NCI-H2171 treated with DMSO at 0.1 percent for 48 hours (cell line): ENCODE results near the gene PCDH7.

Experiments
- DNase-seq: peaks from one replicate; lab custom pipeline; 2025; lab: John Stamatoyannopoulos, UW

Gene PCDH7

DNA sequence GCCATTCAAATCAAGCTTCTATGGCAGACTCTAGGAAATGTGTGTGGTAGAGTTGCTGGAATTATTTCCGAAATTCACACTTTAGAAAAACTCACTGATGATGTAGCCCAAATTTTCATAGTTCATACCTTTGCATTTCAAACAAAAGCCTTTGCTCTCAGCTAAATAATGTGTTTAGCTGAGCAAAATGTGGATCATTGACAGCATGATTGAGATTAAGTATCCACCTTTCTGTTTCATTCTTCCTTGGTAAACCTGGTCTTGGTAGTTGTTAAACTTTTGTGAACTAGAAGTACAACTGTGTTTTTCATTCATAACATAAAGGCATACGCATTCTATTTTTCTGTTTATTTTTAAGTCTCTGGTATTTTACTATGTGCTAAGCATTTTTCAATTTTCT is 7.2 kb downstream of the PCDH7 start:
- no peak for DNase-seq

DNA sequence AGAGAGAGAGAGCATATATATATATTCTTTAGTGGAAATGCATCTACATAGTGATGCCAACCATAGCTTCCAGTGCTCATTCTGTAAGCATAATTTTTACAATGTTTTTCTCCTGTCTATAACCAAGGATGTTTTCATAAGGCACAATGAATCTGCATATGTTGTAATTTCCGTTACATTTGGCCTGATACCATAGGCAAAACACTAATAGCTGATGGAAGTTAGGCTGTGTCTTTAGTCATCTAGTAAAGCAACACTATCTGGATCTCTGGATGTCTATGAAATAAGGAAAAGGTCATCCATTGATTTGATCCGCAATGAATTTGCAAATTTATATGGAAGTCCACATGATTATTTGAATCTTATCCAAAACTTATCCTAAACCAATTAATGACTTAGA is 8.1 kb downstream of the PCDH7 start:
- DNase-seq, result no peak

DNA sequence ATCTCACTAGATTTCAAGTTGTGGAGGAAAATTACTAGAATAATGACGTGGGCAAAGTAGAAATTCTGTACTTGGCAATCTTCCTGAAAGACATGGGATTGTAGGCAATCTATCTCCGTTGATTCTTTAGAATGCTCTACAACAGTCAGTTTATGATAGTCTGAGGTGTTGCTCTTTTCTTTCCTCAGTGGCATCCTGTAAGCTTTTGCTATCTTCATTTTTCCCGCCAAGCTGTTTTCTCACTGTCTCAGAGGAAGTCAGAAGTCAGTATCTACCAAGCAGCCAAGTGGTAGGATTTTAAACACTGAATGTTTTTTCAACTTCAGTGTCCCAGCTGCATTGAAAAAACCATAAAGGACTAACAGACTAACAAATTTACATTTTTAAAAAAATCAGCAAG is 23.7 kb downstream of the PCDH7 start:
- DNase-seq, result no peak

DNA sequence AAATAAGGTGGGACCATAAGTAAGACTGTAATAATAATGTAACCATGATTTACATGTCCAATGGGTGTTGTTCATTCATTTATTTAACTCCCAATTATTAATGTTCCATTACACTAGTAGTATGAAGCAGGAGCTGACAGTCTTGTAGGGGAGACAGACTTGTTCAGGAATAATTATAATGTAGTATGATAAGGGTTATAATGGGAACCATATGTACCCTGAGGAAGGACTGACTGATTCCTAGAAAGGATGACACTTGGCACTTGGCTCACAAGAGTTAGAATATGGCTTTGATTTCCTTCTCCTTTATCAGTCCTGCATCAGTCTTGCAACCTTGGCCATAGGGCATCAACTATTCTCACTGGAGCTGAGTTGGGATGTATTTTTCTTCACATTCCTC is 24.2 kb downstream of the PCDH7 start:
- no peak for DNase-seq

DNA sequence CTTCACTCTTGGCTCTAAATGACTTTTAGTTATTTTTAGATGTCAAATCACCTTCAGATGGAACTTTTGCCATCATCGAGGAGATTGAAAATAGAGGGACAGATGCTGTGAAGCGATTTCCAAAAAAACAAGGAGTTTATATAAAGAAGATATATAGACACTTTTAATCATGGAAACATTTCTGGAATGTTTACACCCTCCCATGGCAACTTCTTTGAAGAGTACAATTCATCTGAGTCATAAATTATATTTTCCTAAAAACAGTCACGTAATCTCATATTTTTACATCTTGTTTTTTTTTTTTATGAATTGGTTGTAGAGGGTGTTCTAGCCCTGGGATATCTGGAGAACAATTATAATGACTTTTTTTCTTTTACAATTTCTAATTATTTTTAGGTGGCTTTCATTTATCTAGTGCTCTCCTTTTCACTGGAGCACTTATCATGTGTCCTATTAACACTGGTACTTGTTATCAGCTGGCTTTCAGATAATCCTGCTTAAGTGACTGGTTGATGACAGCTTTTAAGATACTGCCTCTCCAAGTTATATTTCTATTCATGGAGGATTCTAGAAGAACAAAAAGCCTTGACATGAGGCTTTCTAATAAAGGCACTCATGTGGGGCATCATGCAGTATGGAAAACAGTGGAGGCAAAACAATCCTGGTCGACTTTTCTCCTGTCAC is 24.9 kb downstream of the PCDH7 start:
- DNase-seq, result no peak

DNA sequence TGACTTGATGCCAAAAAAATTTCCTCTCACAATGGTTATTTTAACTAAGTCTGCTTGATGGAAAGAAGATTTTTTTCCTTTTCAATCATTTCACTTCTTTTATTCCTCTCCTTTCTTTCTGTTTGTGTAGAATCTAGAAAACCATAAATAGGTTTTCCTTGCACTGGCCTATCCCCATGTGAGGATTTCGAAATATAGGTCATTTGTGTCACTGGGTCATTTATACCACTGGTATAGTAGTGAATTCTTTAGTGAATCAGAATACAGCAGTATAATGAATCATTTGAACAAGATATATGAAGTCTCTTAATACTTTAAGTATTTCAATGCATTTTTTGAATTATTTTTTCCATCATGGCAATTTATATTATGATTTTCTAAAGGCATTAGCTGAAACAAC is 26.6 kb downstream of the PCDH7 start:
- no peak for DNase-seq

DNA sequence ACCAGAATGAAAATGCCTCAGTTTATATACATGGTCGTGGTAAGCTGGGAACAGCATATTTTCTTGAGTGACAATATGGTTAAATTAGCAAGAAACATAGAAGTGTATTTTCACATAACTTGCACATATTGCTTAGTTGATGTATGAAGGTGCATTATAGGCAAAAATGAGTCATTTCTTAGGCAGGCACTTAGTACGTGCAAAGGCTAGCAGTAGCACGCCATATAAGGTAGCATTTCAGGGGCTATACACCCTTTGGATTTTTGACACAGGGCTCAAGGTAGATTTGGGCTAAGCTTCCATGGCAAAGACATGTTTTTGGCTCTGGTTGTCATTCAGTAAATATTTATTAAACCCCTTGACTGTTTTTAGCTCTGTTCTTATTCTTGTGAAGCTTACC is 33.1 kb downstream of the PCDH7 start:
- DNase-seq, result no peak

DNA sequence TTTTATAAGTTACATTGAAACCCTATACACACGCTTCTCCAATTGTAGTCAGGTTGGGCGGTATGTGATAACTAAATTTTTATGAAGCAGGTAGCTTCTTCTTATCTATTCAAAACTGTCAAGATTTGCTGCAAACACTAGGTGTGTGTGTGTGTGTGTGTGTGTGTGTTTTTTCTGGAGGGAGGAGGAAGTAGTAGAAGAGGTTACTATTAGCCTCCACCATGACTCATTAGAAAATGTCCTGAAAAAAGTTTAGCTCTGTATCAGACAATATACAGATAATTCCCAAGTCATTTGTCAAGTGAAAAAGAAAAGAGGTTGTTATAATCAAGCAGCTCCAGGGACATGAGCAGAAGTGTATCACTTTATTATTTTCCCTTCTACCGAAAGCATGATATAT is 33.9 kb downstream of the PCDH7 start:
- no peak for DNase-seq

DNA sequence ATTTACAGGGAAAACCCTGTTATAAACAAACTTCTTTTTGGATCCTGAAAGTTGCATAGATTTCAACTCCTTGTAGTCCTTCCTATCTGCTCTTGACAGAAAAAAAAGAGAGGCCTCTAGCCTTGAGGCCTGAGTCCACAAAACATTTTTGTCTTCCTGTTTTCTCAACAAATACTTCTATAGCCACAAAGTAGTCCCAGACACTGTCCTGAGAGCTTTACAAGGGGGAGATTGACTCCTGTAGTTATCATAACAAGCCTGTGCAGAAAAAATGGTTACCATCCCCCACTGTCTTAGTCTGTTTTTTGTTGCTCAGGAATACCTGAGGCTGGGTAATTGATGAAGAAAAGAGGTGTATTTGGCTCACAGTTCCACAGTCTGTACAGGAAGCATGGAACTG is 35.2 kb downstream of the PCDH7 start:
- DNase-seq, result no peak

DNA sequence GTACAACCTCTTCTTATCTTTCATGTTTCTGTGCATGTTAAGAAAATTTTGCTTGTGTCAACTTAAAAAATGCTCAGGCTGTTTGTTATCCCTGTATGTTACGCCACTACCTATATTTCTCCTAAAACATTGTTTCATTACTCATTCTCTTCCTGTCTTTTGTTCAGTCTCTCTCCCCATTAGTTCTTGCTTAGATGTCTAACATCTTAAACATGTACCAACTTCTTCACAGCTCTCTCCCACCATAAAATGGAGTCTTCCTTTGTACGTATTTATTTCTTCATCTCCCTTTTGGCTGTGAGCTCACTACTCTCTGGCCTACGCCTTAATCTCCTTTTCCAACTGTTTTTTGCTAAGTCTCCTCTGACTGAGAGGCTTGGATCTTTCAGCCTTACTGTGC is 36.4 kb downstream of the PCDH7 start:
- DNase-seq, result no peak

DNA sequence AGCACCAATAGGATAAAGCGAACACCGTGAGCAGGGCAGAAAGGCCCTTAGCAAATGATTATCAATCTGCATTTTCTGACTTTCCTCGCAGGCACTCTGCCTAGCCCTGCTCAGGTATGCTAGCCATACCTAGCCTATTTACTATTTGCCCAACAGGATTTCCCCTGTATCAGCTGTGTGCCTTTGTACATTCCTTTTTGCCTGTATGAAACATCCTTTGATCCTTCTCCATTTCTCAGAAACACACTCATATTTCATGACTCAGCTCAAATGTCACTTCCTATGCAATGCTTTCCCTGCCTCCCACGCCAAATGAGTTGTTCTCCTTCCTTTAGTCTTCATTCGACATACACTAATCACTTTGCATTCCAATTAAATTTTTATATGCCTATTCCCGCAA is 37.2 kb downstream of the PCDH7 start:
- no peak for DNase-seq

DNA sequence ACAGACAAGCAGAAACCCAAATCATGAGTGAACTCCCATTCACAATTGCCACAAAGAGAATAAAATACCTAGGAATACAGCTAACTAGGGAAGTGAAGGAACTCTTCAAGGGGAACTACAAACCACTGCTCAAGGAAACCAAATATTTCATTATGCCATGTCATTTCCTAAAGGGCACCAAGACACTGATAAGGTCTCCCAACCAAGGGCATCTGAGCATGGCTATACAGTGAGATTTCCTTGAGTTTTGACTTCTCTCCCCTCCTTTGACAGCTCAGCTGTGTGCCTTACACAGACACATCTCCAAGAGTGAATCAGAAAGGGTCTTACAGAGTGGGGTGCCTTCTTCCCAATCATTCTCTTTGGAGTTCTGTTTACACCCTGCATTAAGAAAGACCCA is 40.4 kb downstream of the PCDH7 start:
- no peak for DNase-seq

DNA sequence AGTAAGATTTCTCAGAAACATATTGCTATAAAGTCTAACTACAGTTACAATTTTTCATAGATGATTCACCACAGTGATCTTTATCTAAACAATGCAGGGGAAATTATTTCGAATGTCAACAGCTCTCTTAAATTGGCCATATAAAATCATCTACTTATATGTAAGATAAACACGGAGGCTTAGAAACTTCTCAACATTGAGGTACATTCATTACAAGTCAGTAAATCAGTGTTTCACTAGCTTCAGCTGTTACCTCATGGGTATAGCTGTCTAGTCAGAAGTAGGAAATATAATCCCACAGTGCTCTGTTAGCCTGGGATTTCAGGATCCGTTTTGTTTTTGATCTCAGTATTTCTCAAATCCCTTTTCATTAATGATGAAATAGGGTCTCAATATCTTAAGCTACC is 43.2 kb downstream of the PCDH7 start:
- no peak for DNase-seq

DNA sequence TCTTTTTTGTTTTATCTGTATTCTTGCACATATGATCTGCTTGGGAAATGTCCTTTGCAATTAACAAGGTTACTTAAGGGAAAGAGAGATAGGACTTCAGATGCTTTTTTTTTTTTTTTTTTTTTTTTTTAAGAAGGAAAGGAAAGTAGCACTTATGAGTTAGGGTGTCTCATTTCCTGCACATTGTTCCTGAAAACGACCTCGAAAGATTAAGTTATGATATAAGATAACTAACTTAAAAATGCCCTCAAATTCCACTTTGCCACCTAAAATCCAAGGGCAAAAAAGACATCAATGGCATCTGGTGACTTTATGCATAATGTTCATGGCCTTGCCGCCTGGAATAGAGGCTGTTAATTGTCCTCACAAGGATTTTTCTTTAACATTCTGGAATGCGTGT is 44.9 kb downstream of the PCDH7 start:
- no peak for DNase-seq

DNA sequence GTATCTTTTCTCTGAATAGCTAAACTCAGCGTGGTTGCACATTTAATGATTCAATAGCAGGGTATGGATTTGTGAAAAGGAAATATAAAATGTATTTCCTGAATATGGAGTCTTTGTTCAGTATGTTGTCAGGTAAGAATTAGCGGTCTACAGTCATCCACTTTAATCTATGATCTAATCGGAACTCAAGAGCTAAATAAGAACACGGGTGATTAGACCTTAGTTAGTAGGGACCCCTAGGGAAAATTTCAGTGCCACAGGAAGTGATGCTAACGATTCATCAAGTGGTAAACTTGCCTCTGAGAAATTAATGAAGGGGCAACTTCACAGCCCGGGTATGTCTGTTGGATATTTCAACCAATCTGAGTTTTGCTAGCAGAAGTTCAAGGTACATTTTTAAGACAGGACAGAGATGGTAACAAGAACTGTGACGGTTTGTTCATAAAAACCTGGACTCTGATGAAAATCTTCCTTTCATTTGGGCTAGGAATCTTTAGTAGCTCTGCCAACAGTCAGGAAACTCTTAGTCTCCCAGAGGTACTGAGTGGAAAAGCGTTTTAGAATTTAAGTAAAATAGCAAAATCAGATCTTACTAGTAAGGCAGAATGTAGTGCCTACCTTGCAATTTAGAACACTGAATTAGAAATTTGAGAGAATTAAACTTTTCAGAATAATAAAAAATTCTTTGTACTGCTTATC is 47.1 kb downstream of the PCDH7 start:
- DNase-seq, result no peak

DNA sequence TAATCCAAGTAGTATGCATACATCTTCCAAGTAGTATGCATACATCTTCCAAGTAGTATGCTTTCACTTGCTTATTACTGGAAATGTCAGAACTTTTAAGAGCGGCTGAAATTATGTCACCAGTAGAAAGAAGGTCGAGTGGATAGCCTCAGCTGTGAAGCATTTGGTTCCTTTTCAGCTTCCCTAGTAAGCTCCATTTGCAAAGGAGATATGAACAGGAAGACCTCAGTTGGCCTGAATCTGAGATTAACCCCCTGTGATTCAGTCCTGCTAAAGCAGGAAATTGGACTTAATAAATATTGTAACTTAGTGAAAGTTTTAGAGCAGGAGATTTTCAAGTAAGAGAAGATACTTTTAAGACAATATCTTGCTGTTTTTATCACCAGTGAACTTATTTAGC is 48.1 kb downstream of the PCDH7 start:
- no peak for DNase-seq

DNA sequence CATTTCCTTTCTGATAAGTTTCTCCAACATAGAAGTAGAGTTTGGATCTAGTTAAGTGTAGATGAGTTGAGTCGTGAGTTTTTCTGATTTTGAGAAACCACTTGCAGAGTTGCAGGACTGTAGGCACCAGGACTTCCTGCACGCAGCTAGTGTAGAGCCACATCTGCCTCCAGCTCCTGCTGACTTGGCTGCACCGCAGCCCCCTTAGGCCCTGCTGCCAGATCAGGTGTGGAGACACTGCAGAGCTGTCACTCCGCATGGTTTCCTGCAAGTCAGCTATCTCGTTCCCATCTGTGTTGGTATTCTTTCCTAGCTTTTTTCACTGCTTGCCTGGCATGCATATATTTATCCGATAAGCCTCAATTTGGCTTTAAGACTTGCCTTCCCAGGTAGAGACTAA is 48.9 kb downstream of the PCDH7 start:
- DNase-seq, result no peak

DNA sequence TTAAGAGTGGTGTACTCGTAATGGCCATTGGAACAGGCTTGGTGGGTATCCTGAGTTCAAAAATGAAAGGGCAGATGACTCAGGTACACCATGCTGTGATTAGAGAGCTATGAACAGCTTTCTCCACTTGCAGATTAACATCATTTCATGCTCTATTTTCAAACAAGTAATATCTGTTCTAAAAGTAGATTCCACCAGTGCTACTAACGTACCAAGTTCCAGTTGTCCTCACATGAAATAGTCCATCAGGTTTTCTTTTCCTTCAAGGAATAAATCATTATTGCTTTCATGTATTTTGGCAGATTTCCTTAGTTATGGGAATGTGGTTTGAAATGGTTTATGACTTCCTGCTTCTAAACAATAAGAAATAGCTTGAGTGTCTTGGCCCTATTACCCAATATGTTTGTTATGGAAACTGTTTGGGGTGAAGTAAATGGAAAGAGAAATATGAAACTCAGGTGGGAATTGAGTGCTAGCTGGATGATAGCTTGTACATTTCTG is 49.9 kb downstream of the PCDH7 start:
- no peak for DNase-seq

DNA sequence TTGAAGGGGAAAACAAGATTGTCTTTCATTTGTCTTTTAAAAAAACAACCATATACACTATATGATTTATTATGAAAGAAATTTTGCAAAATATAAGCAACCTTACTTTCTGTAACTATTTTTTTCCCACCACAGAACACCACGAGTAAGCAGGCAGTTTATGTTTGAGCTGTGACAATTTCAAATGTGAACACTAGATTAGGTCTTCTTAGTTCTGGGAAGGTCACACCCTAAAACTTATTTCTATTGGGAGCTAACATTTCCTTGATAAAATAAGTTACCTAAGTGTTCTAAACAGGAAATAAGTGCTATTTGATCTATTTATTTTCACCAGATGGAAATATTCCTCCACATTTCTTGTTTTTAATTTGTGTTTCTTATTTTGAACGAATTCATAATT is 50.6 kb downstream of the PCDH7 start:
- no peak for DNase-seq

DNA sequence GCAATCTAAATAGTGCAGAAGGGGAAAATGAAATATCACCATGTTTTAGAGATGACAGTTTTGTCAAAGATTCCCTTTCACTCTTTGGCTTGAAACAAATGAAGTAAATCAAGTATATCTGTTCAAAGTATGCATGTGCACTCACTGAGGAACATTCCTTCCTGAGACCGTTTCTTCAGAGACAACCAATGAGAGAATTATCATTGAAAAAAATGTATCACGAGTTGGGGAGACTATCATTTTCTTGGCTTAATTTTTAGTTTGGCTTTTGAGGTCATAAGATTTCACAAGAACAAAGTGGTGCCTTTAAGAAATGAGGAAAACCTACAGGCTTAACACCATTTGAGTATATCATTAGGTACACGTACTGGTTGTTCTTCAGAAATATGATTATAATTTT is 56.3 kb downstream of the PCDH7 start:
- DNase-seq, result no peak

DNA sequence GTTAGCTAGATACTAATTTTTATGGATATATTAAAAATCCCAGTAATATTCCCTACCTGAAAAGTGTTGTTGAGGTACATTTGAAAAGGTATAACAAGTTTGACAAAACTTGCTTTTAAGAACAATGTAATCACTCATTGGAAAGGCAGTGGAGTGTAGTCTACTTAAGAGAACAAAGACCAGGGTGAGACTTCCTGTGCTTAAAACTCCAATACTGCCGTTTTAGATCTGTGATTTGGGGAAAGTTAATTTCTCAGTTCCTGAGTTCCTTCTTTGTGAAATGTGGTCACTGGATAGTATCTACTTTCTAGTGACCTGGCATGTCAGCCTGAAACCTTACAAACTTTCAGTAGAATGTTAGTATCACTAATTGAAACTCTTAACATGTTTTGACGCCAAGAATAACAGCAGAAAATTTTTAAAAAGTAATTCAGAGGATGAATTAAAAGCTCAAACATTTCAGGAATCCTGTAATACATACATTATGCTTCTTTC is 56.8 kb downstream of the PCDH7 start:
- no peak for DNase-seq
